Retinal pigment epithelial cell (primary cell): ENCODE data around the gene LBX2.

Experiments used
- DNase-seq: peaks from one replicate; pipeline ENCODE4 v3.0.0-alpha.2; 2010; ENCODE audit warnings: low read depth
- H3K4me3 ChIP-seq: 2 replicates; pipeline ENCODE4 v1.5.1; 2011; ENCODE audit warnings: mild to moderate bottlenecking, low read length, control low read depth, moderate library complexity
- CTCF ChIP-seq: conservative IDR thresholded peaks from 2 replicates; pipeline ENCODE4 v1.5.1; 2011; ENCODE audit warnings: low read depth, low read length, control low read depth, inconsistent platforms

Gene LBX2

GRCh38 chr2:74510272-74510671 is 10.9 kb upstream of the LBX2 start:
- DNase-seq = no peak
- no peak overlapping the region for H3K4me3 ChIP-seq
- no peak for TF ChIP-seq CTCF

- TF ChIP-seq CTCF = no peak
- peak overlapping the region; percentile 98 for H3K4me3 ChIP-seq
- no peak for DNase-seq
These were observed 8.6 kb upstream of the LBX2 start for GRCh38 chr2:74507926-74508520.

- peak within 1 kb of the TSS; percentile 98 for H3K4me3 ChIP-seq
- TF ChIP-seq CTCF = peak; percentile 46
- peak; percentile 85 for DNase-seq
These were observed 7.9 kb upstream of the LBX2 start, which contains the start of gene PCGF1 for GRCh38 chr2:74507145-74507925. Gene PCGF1, minus strand, starts transcription at chr2:74507695. Its CDS starts 27 bp downstream, at chr2:74507668.

- TF ChIP-seq CTCF = no peak
- no peak for DNase-seq
- peak overlapping the region; percentile 14 for H3K4me3 ChIP-seq
These were observed 6.2 kb upstream of the LBX2 start for GRCh38 chr2:74505448-74506246.

- no peak for DNase-seq
- H3K4me3 ChIP-seq = no peak overlapping the region
- TF ChIP-seq CTCF = no peak
These were observed 5.2 kb upstream of the LBX2 start for GRCh38 chr2:74504591-74504990.

- H3K4me3 ChIP-seq = peak overlapping the region; percentile 62
- no peak for TF ChIP-seq CTCF
- DNase-seq = no peak
These were observed 4.4 kb upstream of the LBX2 start for GRCh38 chr2:74503506-74504475.
